HL-60 (cell line): Measurements from ENCODE around the gene CPD.
A peak's percentile ranks its signal among the peaks of the same experiment; 100 is the strongest.

Experiments
- DNase-seq, 2 experiments: peaks; one replicate each; pipeline ENCODE4 v3.0.0-alpha.2; 2010 to 2020; ENCODE audit warnings: low read depth in 1 of 2, low spot score in 1 of 2
- H3K27ac ChIP-seq: fragments of 250-450 bp; sonication (Bioruptor Pico); replicated peaks from 2 replicates; pipeline ENCODE4 v1.5.1; 2020; ENCODE audit warnings: mild to moderate bottlenecking, moderate library complexity
- H3K27me3 ChIP-seq: fragments of 250-450 bp; sonication (Bioruptor Pico); 2 replicates; pipeline ENCODE4 v1.5.1; 2021; ENCODE audit warnings: mild to moderate bottlenecking, moderate library complexity; ENCODE audit not compliant: insufficient read depth, poor library complexity, severe bottlenecking
- H3K4me3 ChIP-seq: replicated peaks from 2 replicates; pipeline ENCODE4 v1.5.1; 2011; ENCODE audit warnings: mild to moderate bottlenecking, control low read depth, low read length; ENCODE audit not compliant: insufficient read depth
- GABPA ChIP-seq: IDR thresholded peaks from 2 replicates; pipeline ENCODE4 v1.6.1; 2012; ENCODE audit warnings: low read depth
- POLR2AphosphoS5 ChIP-seq: IDR thresholded peaks from 2 replicates; pipeline ENCODE4 v1.6.1; 2012; ENCODE audit warnings: low read depth
- SPI1 ChIP-seq: IDR thresholded peaks from 2 replicates; pipeline ENCODE4 v1.6.1; 2012; ENCODE audit warnings: low read depth, mild to moderate bottlenecking, borderline replicate concordance
- TF ChIP-seq, protein P1 (sequence below): IDR thresholded peaks from one replicate; pipeline ENCODE4 v1.5.1; 2011; ENCODE audit warnings: low read length, control low read depth, inconsistent platforms; ENCODE audit not compliant: insufficient read depth
- TF ChIP-seq, protein P2 (sequence below): IDR thresholded peaks from 2 replicates; pipeline ENCODE4 v1.6.1; 2012; ENCODE audit warnings: low read depth; ENCODE audit not compliant: insufficient replicate concordance

CPD gene

DNA sequence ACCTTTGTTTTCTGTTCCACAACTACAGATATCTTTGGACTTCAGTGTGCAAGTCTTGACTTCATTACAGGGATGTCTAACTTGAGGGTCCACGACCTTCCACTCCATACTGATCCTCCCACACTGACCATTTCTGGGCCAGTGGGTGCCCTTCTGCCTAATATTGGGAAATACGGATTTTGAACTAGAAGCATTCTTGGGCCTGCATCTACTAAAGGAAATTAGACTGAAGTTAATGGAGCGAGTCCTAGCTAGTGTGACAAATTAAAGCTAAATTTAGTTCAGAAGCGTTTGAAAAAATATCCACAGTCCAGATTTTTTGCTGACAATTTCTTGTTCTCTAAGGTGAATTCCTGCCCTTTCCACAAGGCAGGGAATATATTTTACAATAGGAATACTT, 34.9 kb upstream of the CPD start:
- TF ChIP-seq, protein P1, sequence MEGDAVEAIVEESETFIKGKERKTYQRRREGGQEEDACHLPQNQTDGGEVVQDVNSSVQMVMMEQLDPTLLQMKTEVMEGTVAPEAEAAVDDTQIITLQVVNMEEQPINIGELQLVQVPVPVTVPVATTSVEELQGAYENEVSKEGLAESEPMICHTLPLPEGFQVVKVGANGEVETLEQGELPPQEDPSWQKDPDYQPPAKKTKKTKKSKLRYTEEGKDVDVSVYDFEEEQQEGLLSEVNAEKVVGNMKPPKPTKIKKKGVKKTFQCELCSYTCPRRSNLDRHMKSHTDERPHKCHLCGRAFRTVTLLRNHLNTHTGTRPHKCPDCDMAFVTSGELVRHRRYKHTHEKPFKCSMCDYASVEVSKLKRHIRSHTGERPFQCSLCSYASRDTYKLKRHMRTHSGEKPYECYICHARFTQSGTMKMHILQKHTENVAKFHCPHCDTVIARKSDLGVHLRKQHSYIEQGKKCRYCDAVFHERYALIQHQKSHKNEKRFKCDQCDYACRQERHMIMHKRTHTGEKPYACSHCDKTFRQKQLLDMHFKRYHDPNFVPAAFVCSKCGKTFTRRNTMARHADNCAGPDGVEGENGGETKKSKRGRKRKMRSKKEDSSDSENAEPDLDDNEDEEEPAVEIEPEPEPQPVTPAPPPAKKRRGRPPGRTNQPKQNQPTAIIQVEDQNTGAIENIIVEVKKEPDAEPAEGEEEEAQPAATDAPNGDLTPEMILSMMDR, result no peak
- TF ChIP-seq POLR2AphosphoS5, result no peak
- no peak for TF ChIP-seq GABPA
- TF ChIP-seq, protein P2, sequence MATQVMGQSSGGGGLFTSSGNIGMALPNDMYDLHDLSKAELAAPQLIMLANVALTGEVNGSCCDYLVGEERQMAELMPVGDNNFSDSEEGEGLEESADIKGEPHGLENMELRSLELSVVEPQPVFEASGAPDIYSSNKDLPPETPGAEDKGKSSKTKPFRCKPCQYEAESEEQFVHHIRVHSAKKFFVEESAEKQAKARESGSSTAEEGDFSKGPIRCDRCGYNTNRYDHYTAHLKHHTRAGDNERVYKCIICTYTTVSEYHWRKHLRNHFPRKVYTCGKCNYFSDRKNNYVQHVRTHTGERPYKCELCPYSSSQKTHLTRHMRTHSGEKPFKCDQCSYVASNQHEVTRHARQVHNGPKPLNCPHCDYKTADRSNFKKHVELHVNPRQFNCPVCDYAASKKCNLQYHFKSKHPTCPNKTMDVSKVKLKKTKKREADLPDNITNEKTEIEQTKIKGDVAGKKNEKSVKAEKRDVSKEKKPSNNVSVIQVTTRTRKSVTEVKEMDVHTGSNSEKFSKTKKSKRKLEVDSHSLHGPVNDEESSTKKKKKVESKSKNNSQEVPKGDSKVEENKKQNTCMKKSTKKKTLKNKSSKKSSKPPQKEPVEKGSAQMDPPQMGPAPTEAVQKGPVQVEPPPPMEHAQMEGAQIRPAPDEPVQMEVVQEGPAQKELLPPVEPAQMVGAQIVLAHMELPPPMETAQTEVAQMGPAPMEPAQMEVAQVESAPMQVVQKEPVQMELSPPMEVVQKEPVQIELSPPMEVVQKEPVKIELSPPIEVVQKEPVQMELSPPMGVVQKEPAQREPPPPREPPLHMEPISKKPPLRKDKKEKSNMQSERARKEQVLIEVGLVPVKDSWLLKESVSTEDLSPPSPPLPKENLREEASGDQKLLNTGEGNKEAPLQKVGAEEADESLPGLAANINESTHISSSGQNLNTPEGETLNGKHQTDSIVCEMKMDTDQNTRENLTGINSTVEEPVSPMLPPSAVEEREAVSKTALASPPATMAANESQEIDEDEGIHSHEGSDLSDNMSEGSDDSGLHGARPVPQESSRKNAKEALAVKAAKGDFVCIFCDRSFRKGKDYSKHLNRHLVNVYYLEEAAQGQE, result no peak
- TF ChIP-seq SPI1, result no peak
- no peak for DNase-seq
- H3K4me3 ChIP-seq, result no peak overlapping the region
- H3K27ac ChIP-seq, result peak overlapping the region; percentile 66
- H3K27me3 ChIP-seq, result no peaks in the 10 kb centered on the region

DNA sequence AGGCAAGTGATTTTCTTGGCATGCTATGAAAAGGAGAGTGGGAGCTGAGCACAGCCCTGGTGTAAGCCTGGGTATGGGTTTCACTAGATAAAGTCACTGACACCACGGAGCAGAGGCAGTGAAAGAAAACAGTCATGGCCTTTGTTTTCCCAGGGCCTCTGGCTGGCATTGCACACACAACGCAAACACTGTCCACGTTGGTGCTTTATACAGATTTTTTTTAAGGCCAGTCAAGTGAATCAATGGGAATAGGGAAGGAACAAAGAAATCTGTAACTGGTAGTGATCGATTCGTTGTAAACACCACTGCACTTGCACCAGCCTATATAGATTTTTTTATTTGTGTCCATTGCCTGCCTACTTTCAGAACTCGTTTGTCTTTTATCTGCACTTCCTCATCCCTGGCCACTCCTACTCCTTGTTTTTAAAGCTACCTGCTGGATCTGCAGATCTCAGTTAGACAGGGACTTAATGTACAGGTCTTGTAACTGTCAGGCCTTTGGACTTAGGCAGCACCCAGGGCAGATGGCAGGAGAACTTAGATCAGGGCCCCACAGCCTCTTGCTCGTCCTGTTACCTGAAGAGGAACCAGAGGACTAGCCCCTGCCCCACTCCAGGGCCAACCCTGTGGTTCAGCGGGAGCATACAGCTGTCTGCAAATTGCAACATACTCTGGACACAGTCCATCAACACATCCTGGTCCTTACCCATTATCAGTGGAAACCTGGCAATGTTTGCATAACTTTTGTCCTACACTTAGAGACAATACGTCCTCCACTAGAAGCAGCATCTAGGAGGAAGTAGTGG, 34.2 kb upstream of the CPD start:
- TF ChIP-seq, protein P2, result no peak
- TF ChIP-seq SPI1 (peak; percentile 92), POLR2AphosphoS5 (peak; percentile 95), GABPA (no peak)
- TF ChIP-seq, protein P1, result no peak
- peak; percentile 94 to 100 for DNase-seq

DNA sequence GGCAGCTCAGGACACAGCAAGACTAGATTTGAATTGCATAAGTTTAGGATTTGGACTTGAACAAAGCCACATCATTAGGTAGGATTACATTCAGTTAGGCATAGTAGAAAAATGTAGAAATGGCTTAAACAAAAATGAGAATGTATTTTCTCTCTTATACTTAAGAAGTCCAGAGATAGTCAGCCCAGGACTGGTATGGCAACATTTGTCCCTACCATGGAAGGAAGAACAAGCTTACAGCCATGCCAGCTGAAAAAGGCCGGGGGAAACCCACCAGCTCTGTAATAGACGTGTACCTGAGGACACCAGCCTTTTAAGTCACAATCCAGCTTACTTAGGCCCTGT, 33.7 kb upstream of the CPD start:
- no peak for TF ChIP-seq GABPA
- TF ChIP-seq, protein P1, result no peak

More for the DNA sequence above, 34.2 kb upstream of the CPD start:
- Histone ChIP-seq H3K27me3 (no peaks in the 10 kb centered on the region), H3K27ac (peak overlapping the region; percentile 66), H3K4me3 (no peak overlapping the region)

More for the DNA sequence above, 33.7 kb upstream of the CPD start:
- DNase-seq, result no peak
- Histone ChIP-seq H3K27ac (peak overlapping the region; percentile 66), H3K27me3 (no peaks in the 10 kb centered on the region), H3K4me3 (no peak overlapping the region)
